Measurements from ENCODE around the gene NR2F2.

NR2F2 gene

DNA sequence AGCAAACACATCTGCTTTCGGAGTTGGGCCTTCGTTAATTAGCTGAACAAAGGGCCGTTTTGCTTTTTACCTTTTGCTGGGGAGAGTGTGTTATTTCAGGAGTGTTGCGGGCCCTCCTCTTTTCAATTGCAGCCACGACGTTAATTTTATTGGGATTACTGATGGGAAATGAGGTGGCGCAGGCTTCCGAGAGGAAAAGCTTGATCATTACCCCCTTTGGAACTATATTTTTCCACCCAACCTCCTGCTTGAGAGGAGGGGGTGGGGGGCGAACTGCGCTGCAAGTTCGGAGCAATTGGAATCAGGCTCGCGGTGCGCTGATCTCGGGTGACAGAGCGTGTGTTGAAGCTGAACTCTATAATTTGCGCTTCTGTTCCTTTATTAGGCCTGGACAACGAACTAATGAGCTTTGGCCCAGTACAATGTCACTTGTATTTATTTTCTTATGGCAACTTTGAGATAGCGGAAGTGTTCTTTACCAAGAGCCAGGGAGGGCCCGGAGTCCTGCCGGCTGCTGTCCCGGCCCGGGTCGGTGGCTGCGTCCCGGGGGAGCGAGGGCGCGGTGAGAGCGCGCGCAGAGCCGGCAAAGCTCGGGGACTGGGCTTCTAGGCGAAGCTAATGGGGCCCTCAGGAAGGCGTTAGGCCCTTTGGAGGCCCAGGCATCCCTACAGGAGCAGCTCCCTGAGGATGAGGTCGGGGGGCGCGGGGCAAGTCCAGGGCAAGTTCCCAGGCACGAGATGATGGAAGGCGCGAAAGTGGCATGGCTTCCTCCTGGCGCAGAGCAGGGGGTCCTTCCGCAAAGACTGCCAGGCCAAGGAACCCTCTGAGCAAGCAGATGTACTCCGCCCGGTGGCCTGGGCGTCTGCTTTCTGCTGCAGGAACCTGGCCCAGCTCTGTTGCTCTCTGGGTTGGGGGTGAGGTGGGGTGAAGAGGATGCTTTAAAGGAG, 12.9 kb downstream of the NR2F2 start:
- DNase-seq (ENCODE audit: low read depth), result no peak

DNA sequence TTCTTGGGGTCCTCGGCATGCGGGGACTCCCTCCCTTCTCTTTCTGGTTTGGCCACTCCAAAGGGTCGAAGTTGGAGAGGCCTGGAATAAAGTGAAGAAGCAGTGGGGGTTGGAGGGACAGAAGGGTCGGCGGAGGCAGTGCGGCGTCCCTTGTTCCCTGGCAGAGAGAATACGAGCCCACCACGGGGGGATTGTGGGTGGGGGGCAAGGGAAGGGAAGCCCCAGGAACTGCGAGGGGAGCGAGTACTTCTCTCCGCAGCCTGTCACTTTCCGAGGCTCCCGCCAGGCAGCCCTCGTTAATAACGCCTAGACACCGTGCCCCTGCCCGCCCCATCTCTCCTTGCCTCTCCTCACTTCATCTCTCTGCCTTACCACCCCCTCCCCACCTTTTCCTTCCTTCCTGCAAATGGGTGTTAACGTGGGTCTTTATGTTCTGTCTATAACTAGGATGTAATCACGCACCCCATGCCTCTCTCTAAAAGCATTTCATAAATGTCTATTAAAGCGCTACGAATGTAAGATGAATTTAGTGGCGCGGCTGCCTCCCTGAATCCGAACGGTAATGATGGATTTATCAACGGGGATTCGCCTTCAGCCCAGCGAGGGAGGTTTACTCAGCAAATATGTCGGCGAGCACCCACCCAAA, 13.7 kb downstream of the NR2F2 start:
- no peak for DNase-seq (ENCODE audit: low read depth)

DNA sequence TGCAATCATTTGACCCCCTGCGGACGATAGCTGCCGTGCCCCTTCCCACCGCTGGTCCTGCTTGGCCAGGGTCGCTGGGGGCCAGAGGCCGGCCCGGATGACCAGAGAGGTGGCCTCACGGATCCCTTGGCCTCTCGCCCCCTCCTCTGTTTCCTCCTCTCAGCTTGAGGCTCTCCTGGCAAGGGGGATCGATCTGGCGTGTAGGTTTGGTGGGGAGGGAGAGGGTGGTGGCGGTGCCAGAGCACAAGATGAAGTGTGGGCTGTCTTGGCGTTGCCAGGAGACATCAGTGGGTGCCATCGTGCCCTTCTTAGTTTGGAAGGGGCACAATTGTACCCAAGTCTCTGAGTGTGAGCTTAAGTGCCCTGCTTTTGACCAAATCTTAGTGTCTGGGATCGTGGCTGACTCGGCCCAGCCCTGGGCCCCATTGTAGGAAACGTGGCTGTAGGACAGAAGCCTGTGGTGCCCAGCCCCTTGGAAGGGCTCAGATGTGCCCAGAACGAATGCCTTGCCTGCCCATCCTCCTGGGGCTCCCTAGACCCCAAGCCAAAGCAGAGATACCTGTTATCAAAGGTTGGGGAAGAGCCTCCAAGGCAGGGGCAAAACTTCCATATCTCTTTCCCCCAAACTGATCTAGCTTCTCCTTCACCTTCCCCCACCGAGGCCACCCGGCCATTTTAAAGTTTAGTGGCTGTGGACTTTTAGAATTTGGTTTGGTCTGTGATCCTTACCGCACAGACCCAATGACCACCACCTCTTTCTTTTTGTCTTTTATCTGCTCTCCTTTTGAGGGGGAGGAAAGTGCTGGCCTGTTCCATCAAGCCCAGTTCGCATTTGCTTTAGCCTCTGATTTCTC, 14.4 kb downstream of the NR2F2 start:
- DNase-seq (ENCODE audit: low read depth), result no peak

- DNase-seq (ENCODE audit: low read depth), result no peak
These were observed 15.3 kb downstream of the NR2F2 start for GRCh38 chr15:96345560-96346399.

GRCh38 chr15:96346409-96346970, 16.0 kb downstream of the NR2F2 start:
- no peak for DNase-seq (ENCODE audit: low read depth)

DNA sequence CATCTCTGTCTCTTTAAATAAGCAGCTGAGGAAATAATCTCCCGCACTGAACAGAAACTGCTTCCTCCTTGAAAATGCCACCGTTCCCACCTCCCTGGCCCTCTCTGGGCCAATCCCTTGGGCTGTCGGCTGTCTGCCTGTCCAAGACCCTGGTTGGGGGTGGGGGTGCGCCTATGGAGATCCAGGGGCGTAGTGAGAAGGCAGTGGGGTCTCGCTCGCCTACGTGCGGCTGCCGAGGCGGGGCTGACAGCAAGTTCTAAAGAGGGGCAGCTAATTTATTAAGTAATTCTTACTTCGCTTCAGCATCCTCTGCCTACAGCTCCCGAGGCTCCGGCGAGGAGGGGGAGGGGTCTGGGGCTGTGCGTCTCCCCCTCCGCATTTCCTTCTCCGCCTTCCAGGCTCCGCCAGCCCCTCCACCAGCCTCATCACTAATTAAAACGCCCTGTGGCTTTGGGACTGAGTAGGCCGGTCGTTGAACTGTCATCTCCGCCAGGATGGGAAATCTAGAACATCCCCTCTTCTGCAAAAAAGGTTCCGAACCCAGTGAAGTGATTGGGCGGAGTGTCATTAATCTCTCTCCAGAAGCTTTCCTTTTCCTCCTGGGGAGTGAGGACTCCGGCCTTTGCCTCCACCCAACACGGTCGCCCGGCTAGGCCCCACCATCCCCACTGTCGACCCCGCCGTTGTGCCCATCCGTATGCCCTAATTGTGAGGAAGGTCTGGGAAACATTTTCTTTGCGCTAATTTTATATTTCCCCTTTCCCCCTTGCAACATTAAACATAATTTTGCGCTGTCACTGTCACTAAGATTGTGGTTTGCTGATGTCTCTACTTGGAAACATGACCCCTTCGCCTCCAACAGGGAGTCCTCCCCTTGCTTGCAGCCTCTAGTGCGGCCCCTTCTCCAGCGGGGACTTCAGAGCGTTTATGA, 16.9 kb downstream of the NR2F2 start:
- DNase-seq (ENCODE audit: low read depth), result no peak

GRCh38 chr15:96348112-96349027, 17.9 kb downstream of the NR2F2 start:
- no peak for DNase-seq (ENCODE audit: low read depth)

GRCh38 chr15:96349034-96349856, 18.7 kb downstream of the NR2F2 start:
- DNase-seq (ENCODE audit: low read depth), result no peak

- no peak for DNase-seq (ENCODE audit: low read depth)
These were observed 19.6 kb downstream of the NR2F2 start for GRCh38 chr15:96349857-96350720.

GRCh38 chr15:96350934-96351724, 20.6 kb downstream of the NR2F2 start:
- no peak for DNase-seq (ENCODE audit: low read depth)

DNA sequence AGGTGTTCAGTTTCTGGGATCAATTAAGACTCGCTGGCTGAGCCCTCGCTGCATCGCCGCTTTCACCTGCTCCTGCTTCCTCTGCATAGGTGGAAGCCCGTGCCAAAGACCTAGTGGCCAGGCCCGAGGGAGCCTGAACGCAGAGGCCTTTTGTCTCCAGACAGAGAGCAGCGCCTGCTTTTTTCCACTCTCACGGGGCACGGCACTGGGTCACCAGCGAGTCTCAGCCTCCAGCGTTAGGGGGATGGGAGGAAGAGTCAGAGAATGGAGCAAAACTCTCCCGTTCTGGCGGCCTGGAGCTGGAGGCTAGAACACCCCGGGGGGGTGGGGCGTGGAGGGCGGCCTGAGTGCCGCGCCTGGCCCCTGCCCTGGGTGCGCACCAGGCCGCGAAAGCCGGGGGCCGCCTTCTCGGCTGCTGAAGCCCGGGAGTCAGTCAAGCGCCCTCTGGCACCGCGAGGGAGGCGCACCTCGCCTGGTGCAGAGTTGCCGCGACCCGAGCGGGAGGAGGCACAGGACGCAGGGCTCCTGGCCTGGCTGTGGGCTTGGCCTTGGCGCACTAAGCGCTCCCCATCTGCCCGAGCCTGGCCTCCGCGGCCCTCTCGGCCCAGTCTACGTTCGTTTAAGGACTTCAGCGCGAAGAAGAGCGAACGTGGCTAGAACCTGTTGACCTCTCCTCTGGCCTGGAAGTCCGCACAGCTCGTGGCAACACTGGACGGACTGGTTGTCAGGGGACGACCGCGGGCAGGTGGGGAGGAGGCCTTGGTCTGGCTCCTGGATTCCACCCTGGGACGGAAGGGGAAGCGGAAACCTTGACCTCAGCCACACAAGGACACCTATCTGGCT, 21.5 kb downstream of the NR2F2 start:
- DNase-seq (ENCODE audit: low read depth), result no peak

GRCh38 chr15:96352604-96353405, 22.3 kb downstream of the NR2F2 start:
- DNase-seq (ENCODE audit: low read depth), result no peak

DNA sequence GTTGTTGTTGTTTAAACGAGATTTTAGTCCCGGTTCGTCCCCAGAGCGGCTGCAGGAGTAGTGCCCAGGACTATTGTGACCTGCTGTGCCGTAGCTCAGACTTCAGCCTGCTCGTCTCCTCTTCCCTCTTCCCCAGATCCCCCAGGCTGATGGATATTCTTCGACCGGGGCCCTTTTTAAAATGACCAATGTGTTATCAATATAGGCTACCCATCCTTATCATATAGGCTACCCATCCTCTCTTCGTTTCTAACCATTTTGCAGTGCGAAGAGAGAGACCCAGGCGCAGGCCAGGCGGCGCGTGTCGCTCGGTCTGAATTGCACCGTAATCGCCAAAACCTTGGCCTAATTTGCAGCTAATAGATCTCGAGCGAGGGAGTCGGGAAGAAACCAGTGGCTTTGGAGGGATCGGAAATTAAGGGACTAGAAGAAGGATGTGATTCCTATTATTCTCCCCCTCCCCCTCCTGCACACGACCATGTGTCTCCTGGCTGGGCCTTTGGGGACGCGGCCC, 23.0 kb downstream of the NR2F2 start:
- DNase-seq (ENCODE audit: low read depth), result no peak
